Fibroblast of skin of left biceps (primary cell): Measurements from ENCODE around the gene CLCN6.

Experiments
- DNase-seq, 2 experiments: peaks; one replicate each; pipeline ENCODE4 v3.0.0-alpha.2; 2013; ENCODE audit warnings: low read depth in 2 of 2

The CLCN6 gene

DNA sequence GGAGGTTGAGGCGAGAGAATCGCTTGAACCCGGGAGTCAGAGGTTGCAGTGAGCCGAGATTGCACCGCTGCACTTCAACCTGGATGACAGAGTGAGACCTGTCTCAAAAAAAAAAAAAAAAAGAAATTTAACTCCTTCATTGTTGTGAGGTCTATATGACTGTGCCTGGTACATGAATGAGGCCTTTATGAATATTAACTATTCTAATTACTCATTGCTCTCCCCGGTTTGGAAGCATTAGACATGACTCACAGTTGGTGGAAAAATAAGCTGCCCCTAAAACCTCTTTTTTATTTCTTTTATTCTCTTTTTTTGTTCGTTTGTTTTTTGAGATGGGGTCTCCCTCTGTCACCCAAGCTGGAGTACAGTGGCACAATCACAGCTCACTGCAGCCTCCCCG, 49.4 kb downstream of the CLCN6 start:
- DNase-seq = no peak

DNA sequence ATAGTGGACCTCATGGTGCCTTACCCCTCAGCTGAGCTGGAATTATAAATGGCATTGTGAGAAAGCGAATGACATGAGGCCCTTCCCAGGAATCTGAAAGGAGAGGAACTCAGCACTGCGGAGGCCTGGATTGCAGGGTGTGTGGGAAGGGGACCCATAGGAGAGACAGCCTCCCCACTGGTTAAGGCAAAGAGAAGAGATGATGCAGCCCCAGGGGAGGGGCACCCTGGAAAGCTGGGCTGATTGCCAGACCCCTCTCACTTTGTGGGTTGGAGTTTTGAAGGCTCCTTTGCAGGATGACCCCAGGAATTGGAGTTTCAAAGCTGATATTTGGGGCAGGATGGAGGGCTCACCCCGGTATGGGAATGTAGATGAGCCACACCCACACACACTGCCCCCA, 50.7 kb downstream of the CLCN6 start:
- DNase-seq = no peak

DNA sequence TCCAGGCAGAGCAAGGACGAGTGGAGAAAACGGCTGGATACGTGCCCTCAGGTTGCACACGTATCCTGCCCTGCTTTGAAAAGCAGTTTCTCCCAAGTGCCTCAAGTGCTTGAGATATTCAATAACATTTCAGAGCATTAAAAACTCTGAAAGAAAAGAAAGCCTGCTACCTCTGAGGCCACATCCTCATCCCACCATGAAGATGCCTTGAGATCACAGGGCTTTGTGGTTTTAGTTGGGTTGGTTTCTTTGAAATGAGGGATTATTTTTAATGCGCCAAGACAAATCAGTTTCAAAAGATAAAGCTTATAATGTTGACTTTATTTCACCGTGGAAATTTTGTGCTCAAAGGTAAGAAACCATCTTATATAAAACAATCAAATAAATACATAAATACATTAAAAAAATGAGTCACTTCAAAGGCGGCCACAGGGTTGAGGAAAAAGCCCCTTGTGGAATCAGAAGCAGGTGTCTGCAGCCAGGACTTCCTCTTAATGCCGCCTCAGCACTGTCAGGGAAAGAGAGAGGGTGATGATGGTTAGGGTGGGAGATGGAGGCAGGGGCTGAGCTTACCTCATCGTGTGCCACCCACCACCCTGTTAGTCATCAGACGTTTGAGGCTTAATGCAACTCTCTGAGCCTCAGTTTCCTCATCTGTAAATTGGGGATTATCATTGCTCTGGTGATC, 51.3 kb downstream of the CLCN6 start:
- DNase-seq = no peak

DNA sequence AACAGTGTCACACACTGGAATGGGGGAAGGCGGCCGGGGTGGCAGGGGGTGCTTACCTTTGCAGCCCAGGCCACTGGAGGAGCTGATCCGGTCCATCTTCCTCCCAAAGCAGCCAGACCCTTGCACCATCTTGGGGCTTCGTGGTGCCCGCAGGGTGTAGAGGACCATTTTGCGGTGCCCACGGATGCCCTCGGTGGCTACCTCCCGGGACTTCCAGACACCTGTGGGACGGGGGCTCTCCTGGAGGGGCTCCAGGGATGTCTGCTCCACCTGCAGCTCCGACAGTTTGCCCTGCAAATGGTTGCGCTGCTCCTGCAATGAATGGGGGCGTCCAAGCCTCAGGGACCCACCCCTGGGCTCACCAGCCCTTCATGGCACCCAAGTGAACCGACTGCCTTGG, 52.2 kb downstream of the CLCN6 start:
- no peak for DNase-seq

DNA sequence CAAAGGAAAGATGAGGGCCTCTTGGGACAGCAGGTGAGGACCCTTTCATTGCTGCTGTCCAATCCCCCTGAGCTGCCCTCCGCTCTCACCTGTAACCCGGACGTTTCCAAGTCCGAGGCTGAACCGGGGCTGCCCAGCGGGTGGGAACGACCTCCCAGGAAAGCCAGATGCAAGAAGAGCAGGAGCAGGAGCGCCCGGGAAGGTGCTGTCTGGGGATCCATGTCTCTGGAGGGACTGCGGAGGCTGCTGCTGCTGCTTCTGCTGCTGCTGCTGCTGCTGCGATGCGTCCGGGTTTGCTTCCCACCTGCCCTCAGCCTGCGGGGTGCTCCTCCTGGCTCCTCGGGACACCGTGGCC, 52.6 kb downstream of the CLCN6 start, which contains the start of gene NPPB:
TSS of gene NPPB (minus strand) at position 333 of the 355 bp plus-strand sequence. CDS start at position 221, 112 bp downstream.
- no peak for DNase-seq

DNA sequence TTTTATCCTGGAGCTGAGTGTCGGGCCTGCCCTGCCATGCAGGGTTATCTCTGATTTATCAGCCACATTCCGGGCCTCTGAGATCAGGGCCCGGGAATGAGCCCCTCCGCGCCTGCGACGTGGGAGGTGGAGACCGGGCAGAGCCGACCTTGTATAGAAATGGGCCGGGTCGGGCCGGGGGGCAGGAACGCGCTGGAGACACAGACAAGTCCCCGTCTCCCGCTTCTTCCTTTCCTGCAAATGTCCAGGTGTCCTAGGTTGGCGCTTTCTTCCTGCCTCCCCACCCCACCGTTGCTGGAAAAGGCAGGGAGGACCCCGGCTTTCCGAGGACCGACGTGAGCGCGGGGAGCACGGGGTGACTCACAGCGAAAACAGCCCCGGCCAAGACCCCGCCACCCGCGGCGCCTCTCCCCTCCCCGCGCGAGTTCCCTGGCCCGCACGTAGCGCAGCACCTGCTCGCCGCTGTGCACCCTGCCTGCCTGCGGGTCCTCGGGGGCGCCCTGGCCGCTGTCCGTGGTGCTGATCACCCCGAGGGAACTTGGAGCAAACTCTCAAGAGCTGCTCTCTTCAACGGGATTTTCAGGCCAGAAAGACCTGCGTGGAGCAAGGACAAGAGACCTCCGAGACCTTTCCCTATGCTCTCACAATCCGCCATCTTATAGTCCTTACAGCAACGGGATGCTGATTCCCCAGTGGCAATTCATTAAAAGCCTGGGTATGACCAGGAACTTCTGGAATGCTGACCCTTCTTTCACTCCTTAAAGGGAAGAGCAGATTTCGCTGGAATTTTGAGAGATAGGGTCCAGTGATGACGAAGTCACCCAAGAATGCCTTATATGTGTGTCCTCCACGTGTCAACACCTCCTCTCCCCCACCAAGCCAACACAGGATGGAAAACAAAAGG, 53.2 kb downstream of the CLCN6 start:
- no peak for DNase-seq

DNA sequence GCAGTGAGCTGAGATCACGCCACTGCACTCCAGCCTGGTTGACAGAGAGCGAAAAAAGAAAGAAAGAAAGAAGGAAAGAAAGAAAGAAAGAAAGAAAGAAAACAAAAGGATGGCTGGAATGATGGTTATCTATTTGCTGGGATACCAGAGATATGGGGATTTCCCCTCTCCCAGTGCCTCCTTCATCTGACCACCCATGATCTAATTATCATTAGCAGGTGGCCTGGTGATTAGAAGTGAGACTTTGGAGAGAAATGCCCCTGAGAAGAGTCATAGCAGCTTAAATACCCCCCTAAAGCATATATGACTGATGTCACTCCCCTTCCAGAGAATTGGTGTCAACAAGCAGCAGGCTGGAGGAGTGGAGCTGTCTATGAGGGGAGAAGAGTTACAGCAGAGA, 54.1 kb downstream of the CLCN6 start:
- no peak for DNase-seq

DNA sequence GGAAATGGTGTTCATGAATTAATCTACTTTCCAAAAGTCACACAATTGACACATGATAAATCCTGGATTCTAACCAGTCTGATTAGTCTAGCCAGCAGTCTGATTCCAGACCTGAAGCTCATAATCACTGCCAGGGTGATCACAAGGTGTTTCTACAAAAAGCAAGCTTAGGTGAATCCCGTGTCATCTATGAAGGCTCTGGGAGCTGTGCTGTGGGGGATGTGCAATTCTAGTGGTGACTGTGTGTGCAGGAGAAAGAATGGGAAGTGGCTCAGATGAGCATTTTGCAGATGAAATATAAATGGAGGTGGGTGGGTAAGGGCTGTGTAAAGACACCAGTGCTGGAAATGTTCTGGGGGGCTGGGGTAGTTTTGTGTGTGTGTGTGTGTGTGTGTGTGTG, 54.6 kb downstream of the CLCN6 start:
- no peak for DNase-seq

DNA sequence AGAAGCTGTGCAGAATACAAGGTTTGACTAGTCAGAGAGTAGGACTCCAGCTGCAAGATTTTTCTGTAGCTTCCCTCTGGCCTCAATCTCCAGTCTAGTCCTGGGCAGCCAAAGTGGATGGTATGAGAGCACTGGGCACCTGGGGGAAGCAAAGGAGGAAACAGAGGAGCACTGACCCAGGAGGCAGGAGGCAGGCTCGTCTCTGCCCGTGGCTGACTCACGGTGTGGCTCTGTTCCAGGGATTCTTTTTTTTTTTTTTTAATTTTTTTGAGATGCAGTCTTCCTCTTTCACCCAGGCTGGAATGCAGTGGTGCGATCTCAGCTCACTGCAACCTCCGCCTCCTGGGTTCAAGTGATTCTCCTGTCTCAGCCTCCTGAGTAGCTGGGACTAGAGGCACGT, 56.9 kb downstream of the CLCN6 start:
- DNase-seq = no peak

DNA sequence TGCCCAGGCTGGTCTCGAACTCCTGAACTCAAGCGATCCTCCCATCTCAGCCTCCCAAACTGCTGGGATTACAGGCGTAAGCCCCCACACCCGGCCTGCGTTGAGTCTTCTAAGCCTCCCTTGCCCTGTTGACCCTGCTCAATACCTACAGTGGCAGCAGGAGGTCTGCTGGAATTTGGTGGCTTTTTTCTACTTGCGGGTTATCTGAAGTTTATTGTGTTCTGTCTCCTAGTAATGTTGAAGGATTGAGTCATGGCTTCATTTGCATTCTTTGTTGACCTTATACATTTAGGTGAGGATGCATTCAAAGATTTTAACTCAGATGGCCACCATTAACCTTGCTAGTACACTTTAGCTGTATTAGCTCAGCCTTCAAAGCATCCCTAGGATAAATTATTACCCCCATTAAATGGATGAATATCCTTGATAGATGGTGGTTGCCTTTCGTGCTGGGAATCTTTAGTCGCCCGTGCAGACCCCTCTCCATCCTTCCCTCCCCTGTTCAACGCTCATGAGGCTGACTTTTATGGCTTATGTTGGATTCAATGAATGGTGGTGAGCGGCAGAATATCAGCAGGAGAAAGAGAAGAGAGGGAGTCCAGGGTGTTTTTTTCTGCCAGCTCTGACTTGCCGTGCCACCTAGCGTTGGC, 62.5 kb downstream of the CLCN6 start:
- no peak for DNase-seq

DNA sequence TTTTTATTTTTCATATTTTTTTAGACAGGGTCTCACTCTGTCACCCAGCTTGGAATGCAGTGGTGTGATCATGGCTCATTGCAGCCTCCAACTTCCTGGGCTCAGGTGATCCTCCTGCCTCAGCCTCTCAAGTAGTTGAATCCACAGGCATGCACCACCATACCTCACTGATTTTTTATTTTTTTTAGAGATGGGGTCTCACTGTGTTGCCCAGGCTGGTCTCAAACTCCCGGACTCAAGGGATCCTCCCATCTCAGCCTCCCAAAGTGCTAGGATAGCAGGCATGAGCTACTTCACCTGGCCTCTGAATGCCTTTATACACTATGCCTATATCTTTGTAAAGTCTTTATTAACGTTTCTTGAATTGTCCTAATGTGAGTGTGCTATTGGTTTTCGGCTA, 63.1 kb downstream of the CLCN6 start:
- DNase-seq = no peak

DNA sequence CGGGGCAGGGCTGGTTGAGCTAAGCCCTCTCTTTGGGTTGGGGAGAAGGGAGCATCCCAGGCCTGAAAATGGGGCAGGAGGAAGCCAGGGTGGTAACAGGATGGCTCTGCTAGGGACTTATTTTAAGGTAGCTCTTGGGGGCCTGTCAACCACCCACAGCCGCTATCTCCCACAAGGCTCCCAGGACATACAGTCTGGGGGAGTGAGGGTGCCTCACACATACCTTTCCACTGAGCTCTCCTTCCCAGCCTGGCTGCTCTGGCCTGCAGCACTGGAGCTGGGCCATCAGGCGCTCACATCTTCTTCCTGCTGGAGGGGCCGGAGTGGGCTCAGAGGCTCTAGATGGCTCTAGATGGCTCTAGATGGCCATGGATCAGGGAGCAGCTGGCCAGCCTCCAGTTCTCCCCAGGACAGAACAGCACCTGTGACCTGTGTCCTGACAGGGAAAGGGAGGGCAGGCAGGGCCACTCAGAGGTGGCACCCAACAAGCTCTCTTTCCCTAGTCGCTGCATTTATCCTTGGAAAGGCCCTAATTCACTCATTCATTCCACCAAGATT, 63.7 kb downstream of the CLCN6 start:
- no peak for DNase-seq

DNA sequence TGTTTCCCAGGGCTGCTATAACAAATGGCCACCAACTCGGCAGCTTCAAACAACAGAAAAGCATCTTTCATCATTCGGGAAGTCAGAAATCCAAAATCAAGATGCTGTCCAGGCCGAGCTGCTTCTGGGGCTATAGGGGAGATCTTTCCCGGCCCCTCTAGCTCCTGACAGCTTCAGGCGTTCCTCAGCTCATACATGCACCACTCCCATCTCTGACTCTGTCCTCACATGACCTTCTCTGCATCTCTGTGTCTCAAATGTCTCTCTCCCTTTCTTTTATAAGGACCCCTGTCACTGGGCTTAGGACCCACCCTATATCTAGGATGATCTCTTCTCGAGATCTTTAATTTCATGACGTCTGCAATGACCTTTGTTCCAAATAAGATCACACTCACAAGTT, 66.6 kb downstream of the CLCN6 start:
- no peak for DNase-seq

DNA sequence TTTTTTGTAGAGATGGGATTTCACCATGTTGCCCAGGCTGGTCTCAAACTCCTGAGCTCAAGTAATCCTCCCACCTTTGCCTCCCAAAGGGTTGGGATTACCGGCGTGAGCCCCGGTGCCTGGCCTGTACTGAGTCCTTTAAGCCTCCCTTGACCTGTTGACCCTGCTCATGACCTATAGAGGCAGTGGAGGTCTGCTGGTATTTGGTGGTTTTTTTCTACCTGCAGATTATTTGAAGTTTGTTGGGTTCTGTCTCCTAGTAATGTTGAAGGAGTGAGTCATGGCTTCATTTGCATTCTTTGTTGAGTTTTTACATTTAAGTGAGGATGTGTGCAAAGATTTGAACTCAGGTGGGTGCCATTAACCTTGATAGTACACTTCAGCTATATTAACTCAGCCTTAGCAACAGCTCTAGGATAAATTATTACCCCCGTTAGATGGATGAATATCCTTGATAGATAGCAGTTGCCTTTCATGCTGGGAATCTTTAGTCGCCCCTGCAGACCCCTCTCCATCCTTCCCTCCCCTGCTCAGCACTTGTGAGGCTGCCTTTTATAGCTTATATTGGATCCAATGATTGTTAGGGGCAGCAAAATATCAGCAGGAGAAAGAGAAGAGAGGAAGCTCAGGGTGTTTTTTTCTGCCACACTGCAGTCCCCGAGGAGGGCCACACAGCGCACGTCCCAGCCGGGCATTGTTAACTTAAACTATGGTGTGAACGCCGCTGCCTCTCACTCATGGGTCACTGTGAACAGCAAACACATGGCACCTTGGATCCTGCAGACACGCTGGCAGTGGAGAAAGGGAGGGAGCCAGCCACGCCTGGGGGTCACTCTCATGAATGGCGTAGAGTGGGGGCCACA, 67.6 kb downstream of the CLCN6 start:
- DNase-seq = no peak

DNA sequence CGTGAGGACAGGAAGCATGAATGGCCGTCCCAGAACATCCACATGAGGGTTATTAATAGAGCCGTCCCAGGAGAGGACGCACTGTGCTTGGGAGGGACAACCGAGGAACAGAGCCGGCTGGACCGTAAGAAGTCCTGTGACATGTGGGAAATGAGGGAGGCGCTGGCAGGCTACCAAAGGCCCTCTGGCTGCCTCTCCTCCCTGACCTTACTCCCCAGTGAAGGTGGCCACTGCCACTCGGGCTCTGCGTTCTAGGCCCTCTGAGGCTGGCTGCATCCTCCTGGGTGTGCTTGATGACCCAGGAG, 68.2 kb downstream of the CLCN6 start:
- DNase-seq = no peak

DNA sequence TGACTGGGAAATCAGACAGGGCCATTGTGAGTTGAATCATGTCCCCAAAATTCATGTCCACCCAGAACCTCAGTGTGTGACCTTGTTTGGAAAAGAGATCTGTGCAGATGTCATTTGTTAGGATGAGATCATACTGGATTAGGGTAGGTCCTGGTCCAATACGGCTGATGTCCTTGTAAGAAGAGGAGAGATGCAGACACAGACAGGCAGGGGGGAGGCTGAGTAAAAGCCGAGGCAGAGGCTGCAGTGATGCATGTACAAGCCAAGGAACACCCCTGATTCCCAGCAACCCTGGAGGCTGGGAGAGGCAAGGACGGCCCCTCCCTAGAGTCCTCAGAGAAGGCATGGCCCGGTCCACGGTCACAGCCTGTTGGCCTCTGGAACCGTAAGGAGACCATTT, 68.6 kb downstream of the CLCN6 start:
- no peak for DNase-seq

DNA sequence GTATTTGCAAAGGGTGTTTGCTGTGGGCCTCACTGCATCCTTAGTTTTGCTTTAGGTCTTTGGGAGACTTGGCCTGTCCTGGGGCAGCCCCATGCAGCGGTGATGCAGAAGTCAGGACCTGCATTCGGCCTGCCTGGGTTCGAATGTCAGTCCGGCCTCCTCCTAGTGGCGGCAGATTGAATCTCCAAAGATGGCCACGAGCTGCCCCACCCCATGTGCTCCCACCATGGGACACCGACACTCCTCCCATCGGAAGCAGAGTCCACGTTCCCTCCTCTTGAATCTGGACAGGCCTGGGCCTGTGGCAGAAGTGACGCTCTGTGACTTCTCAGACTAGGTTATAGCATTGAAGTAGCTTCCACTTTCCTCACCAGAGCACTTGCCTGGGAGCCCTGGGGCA, 69.1 kb downstream of the CLCN6 start:
- DNase-seq = no peak

DNA sequence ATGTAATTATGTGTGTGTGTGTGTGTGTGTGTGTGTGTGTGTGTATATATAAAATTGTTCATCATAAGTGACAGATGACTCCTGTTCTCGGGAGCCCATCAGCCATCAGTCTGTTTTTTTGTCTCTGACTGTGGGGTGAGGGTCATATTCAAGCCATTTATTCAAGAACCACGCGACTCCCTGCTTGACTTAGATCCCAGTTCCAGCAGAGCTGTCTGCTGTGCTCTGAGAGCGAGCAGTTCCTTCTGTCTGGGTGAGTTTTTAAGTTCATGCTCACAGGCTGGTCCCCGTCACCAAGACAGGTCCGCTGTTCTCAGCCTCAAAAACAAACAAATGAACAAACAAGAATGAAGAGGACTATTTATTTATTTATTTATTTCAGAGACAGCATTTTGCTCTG, 71.1 kb downstream of the CLCN6 start:
- no peak for DNase-seq

DNA sequence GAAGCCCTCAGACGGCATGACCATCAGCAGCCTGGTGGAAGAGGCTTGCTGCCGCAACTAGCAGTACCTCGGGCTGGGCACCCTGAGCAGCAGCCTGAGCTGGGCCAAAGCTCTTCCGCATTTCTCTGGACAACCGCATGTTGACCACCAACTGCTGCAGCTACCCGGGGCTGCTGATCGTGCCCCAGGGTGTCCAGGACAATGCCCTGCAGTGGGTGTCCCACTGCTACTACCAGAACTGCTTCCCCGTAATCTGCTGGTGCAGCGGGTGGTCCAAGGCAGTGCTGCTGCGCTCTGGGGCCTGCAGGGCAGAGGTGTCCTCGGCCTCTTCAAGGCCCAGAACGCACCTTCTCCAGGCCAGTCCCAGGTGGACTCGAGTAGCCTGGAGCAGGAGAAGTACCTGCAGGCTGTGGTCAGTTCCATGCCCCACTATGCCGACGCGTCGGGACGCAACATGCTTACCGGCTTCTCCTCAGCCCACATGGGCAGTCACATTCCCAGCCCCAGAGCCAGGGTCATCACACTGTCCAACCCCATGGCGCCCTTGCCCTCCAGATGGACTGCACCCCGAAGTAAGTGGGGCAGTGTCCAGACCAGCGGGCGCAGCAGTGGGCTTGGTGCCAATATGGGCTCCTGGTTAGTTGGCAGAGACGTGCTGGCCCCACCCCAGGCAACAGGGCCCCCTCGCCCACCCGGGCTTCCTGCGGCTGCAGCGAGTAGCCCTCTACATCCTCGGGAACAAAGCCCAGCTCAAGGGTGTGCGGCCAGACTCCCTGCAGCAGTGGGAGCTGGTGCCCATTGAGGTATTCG, 72.3 kb downstream of the CLCN6 start:
- DNase-seq = no peak

DNA sequence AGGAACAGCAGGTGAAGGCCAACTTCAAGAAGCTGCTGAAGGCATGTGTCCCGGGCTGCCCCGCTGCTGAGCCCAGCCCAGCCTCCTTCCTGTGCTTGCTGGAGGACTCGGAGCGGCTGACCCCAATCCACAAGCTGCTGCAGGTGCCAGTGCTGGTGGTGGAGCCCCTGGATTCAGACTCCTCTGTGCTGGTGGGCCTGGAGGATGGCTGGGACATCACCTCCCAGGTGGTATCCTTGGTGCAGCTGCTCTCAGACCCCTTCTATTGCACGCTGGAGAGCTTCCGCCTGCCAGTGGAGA, 72.8 kb downstream of the CLCN6 start:
- no peak for DNase-seq
